T follicular helper cell (primary cell): ENCODE data around the gene ORC6.
A peak's percentile ranks its signal among the peaks of the same experiment; 100 is the strongest.
"Not testable (repeated sequence)": the region's sequence is repeated elsewhere in the genome, so short reads cannot be mapped to it uniquely, and the experiment has no call there.

Source experiments
- DNase-seq: peaks from one replicate; pipeline ENCODE4 v3.0.0-alpha.2; 2020; ENCODE audit warnings: low read depth
- total RNA-seq, 2 experiments: gene quantifications; one replicate each; lab custom pipeline; 2026; lab: John Stamatoyannopoulos, UW

Gene ORC6
- total RNA-seq: 2.0 to 11.8 reads per million in 2 experiments

GRCh38 chr16:46689365-46690280 lies at the start of gene ORC6:
TSS of gene ORC6 (plus strand) at chr16:46689659. CDS start at chr16:46689706, 47 bp downstream.
- peak; percentile 95 for DNase-seq

GRCh38 chr16:46648656-46649055 lies 40.8 kb upstream of the ORC6 start:
- DNase-seq: no peak

GRCh38 chr16:46649588-46650253 lies 39.7 kb upstream of the ORC6 start:
- DNase-seq: no peak

- no peak for DNase-seq
Measured at GRCh38 chr16:46650254-46650623, 39.2 kb upstream of the ORC6 start.

GRCh38 chr16:46651305-46651704 lies 38.2 kb upstream of the ORC6 start:
- DNase-seq: no peak

GRCh38 chr16:46658925-46659324 lies 30.5 kb upstream of the ORC6 start:
- DNase-seq: no peak

GRCh38 chr16:46662123-46662522 lies 27.3 kb upstream of the ORC6 start:
- DNase-seq: no peak

- DNase-seq: peak; percentile 14
Measured at GRCh38 chr16:46673320-46674013, 16.0 kb upstream of the ORC6 start.

GRCh38 chr16:46677943-46678342 lies 11.5 kb upstream of the ORC6 start:
- not testable (repeated sequence) for DNase-seq

GRCh38 chr16:46681867-46682266 lies 7.6 kb upstream of the ORC6 start:
- not testable (repeated sequence) for DNase-seq

GRCh38 chr16:46686815-46687473 lies 2.5 kb upstream of the ORC6 start:
- DNase-seq: no peak

- no peak for DNase-seq
Measured at GRCh38 chr16:46687486-46687885, 2.0 kb upstream of the ORC6 start.

- no peak for DNase-seq
Measured at GRCh38 chr16:46688101-46688653, 1.3 kb upstream of the ORC6 start.

GRCh38 chr16:46688654-46689364 lies 650 bp upstream of the ORC6 start, which contains the start of gene VPS35:
TSS of gene VPS35 (minus strand) at chr16:46689178. CDS start at chr16:46689133, 45 bp downstream.
- DNase-seq: peak; percentile 99

GRCh38 chr16:46690281-46691178 lies 1.1 kb downstream of the ORC6 start:
- no peak for DNase-seq

GRCh38 chr16:46691726-46692125 lies 2.3 kb downstream of the ORC6 start:
- DNase-seq: no peak

- no peak for DNase-seq
Measured at GRCh38 chr16:46693598-46693997, 4.1 kb downstream of the ORC6 start.

GRCh38 chr16:46695937-46696336 lies 6.5 kb downstream of the ORC6 start:
- no peak for DNase-seq

- no peak for DNase-seq
Measured at GRCh38 chr16:46696957-46697356, 7.5 kb downstream of the ORC6 start.

- DNase-seq: no peak
Measured at GRCh38 chr16:46700048-46700447, 10.6 kb downstream of the ORC6 start.
